ENCODE data around the gene ANKRD13A.
"Not testable (repeated sequence)": the region's sequence is repeated elsewhere in the genome, so short reads cannot be mapped to it uniquely, and the experiment has no call there.

The ANKRD13A gene

GRCh38 chr12:110049666-110050065 is 50.4 kb downstream of the ANKRD13A start:
- not testable (repeated sequence) for DNase-seq

- DNase-seq, result no peak
These were observed 51.7 kb downstream of the ANKRD13A start for GRCh38 chr12:110050927-110051326.

- DNase-seq, result peak; percentile 48
These were observed 56.4 kb downstream of the ANKRD13A start for GRCh38 chr12:110055375-110056352.

GRCh38 chr12:110056643-110057042 is 57.4 kb downstream of the ANKRD13A start:
- DNase-seq, result not testable (repeated sequence)

GRCh38 chr12:110058875-110059615 is 59.8 kb downstream of the ANKRD13A start:
- DNase-seq, result no peak

GRCh38 chr12:110059651-110060000 is 60.4 kb downstream of the ANKRD13A start:
- DNase-seq, result no peak

GRCh38 chr12:110062241-110062640 is 63.0 kb downstream of the ANKRD13A start:
- DNase-seq, result no peak

GRCh38 chr12:110065540-110065939 is 66.3 kb downstream of the ANKRD13A start:
- DNase-seq, result no peak

GRCh38 chr12:110067531-110067930 is 68.3 kb downstream of the ANKRD13A start:
- no peak for DNase-seq

GRCh38 chr12:110068115-110068514 is 68.9 kb downstream of the ANKRD13A start:
- not testable (repeated sequence) for DNase-seq

- no peak for DNase-seq
These were observed 69.4 kb downstream of the ANKRD13A start for GRCh38 chr12:110068654-110069053.

- DNase-seq, result no peak
These were observed 72.3 kb downstream of the ANKRD13A start for GRCh38 chr12:110071504-110071903.

GRCh38 chr12:110071967-110072366 is 72.7 kb downstream of the ANKRD13A start:
- DNase-seq, result no peak

GRCh38 chr12:110072636-110073035 is 73.4 kb downstream of the ANKRD13A start:
- DNase-seq, result not testable (repeated sequence)

GRCh38 chr12:110073049-110073831 is 74.0 kb downstream of the ANKRD13A start:
- peak; percentile 52 for DNase-seq

GRCh38 chr12:110074089-110074488 is 74.9 kb downstream of the ANKRD13A start:
- DNase-seq, result no peak

- DNase-seq, result no peak
These were observed 76.7 kb downstream of the ANKRD13A start for GRCh38 chr12:110075880-110076279.

GRCh38 chr12:110077800-110078199 is 78.6 kb downstream of the ANKRD13A start:
- no peak for DNase-seq

GRCh38 chr12:110079477-110080400 is 80.5 kb downstream of the ANKRD13A start:
- peak; percentile 81 for DNase-seq

- DNase-seq, result no peak
These were observed 81.2 kb downstream of the ANKRD13A start for GRCh38 chr12:110080410-110080809.

- no peak for DNase-seq
These were observed 85.2 kb downstream of the ANKRD13A start for GRCh38 chr12:110084314-110085015.

Measured in stimulated activated CD4-positive, alpha-beta T cell treated with anti-CD3 and anti-CD28 coated beads, Interleukin-15, amount 100 ng/mL, for 24 hours (primary cell).